Astrocyte (in vitro differentiated cells and primary cell): ENCODE measurements around the gene RNF39. TPM values are rescaled to one million over a fixed set of nuclear protein-coding genes. Genes with fewer than 3 reads are reported as not detected.

Experiments used
- DNase-seq: peaks from one replicate; pipeline ENCODE4 v3.0.0-alpha.2; 2010; ENCODE audit warnings: low read depth
- FAIRE-seq: peaks from 2 replicates; lab custom pipeline; 2011; peaks lifted over from hg19 to GRCh38; lab: Jason Lieb, UNC
- H2AFZ ChIP-seq: 2 replicates; pipeline ENCODE4 v1.6.0; 2012; ENCODE audit warnings: low read depth, low read length, inconsistent platforms
- H3K27ac ChIP-seq: 2 replicates; pipeline ENCODE4 v1.5.1; 2011; ENCODE audit warnings: low read depth, low read length, inconsistent platforms
- H3K27me3 ChIP-seq: 2 replicates; pipeline ENCODE4 v1.6.0; 2011; ENCODE audit warnings: low read length, inconsistent platforms; ENCODE audit not compliant: insufficient read depth
- H3K36me3 ChIP-seq: 2 replicates; pipeline ENCODE4 v1.5.1; 2011; ENCODE audit warnings: low read length, inconsistent platforms; ENCODE audit not compliant: insufficient read depth
- H3K4me1 ChIP-seq: 2 replicates; pipeline ENCODE4 v1.5.1; 2011; ENCODE audit warnings: low read length, inconsistent platforms; ENCODE audit not compliant: insufficient read depth
- H3K4me2 ChIP-seq: 2 replicates; pipeline ENCODE4 v1.6.0; 2012; ENCODE audit warnings: low read length, inconsistent platforms
- H3K4me3 ChIP-seq: 2 replicates; pipeline ENCODE4 v1.5.1; 2011; ENCODE audit warnings: low read depth, mild to moderate bottlenecking, low read length, inconsistent platforms; ENCODE audit not compliant: insufficient read depth
- H3K79me2 ChIP-seq: 2 replicates; pipeline ENCODE4 v1.6.0; 2012; ENCODE audit warnings: mild to moderate bottlenecking, low read length, inconsistent platforms; ENCODE audit not compliant: insufficient read depth
- H3K9ac ChIP-seq: 2 replicates; pipeline ENCODE4 v1.6.0; 2012; ENCODE audit warnings: mild to moderate bottlenecking, low read length, inconsistent platforms
- H3K9me3 ChIP-seq: 2 replicates; pipeline ENCODE4 v1.5.1; 2012; ENCODE audit warnings: low read depth, mild to moderate bottlenecking, low read length, inconsistent platforms; ENCODE audit not compliant: insufficient read depth
- H4K20me1 ChIP-seq: 2 replicates; pipeline ENCODE4 v1.6.0; 2012; ENCODE audit warnings: low read length, inconsistent platforms; ENCODE audit not compliant: insufficient read depth
- H3K27ac Mint-ChIP-seq: one replicate; pipeline ENCODE4 v1.8.0; 2021; ENCODE audit warnings: mild to moderate bottlenecking, mixed read lengths; ENCODE audit not compliant: unreplicated experiment
- H3K27me3 Mint-ChIP-seq: one replicate; pipeline ENCODE4 v1.8.0; 2021; ENCODE audit warnings: low read depth, mixed read lengths; ENCODE audit not compliant: unreplicated experiment
- H3K36me3 Mint-ChIP-seq: one replicate; pipeline ENCODE4 v1.8.0; 2021; ENCODE audit warnings: low read depth, mixed read lengths; ENCODE audit not compliant: unreplicated experiment
- H3K4me1 Mint-ChIP-seq: one replicate; pipeline ENCODE4 v1.8.0; 2021; ENCODE audit warnings: low read depth, mixed read lengths; ENCODE audit not compliant: unreplicated experiment
- H3K4me3 Mint-ChIP-seq: one replicate; pipeline ENCODE4 v1.8.0; 2021; ENCODE audit warnings: mild to moderate bottlenecking, moderate library complexity, mixed read lengths; ENCODE audit not compliant: unreplicated experiment
- H3K9me3 Mint-ChIP-seq: one replicate; pipeline ENCODE4 v1.8.0; 2021; ENCODE audit warnings: mild to moderate bottlenecking, mixed read lengths; ENCODE audit not compliant: unreplicated experiment
- CTCF ChIP-seq: IDR thresholded peaks from 2 replicates; pipeline ENCODE4 v1.5.1; 2011; ENCODE audit warnings: low read depth, mild to moderate bottlenecking, inconsistent platforms, low read length, moderate library complexity; ENCODE audit not compliant: insufficient read depth
- EZH2 ChIP-seq: IDR thresholded peaks from 2 replicates; pipeline ENCODE4 v1.6.1; 2012; ENCODE audit warnings: mild to moderate bottlenecking, low read length, inconsistent platforms; ENCODE audit not compliant: insufficient read depth
- total RNA-seq: library from RNA; stranded (reverse); gene quantifications from 2 replicates; pipeline ENCODE4 v1.2.1, GENCODE V29; 2021

Gene RNF39
- total RNA-seq, 1 donor from 2014 or later: not detected

GRCh38 chr6:30042914-30043313, 32.7 kb downstream of the RNF39 start:
- Histone ChIP-seq H3K9ac (no peak overlapping the region), H3K4me2 (no peak overlapping the region), H3K27me3 (no peaks in the 10 kb centered on the region), H3K4me3 (no peak overlapping the region), H3K4me1 (peaks cover 13% of the 10 kb centered on the region), H3K36me3 (no peaks in the 10 kb centered on the region), H4K20me1 (peaks cover 4% of the 10 kb centered on the region), H3K27ac (no peak overlapping the region), H2AFZ (no peak overlapping the region), H3K79me2 (peaks cover 3% of the 10 kb centered on the region), H3K9me3 (no peaks in the 10 kb centered on the region)
- Mint-ChIP-seq H3K27ac (no peak overlapping the region), H3K36me3 (no peaks in the 10 kb centered on the region), H3K4me3 (no peak overlapping the region), H3K27me3 (no peaks in the 10 kb centered on the region), H3K4me1 (peaks cover 24% of the 10 kb centered on the region), H3K9me3 (no peaks in the 10 kb centered on the region)
- DNase-seq (no peak), FAIRE-seq (no peak)
- TF ChIP-seq EZH2 (no peak), CTCF (no peak)

- H3K27me3 Mint-ChIP-seq: no peaks in the 10 kb centered on the region
- no peak for DNase-seq
- no peak overlapping the region for H3K4me2 ChIP-seq
- H2AFZ ChIP-seq: no peak overlapping the region
- H3K79me2 ChIP-seq: peaks cover 3% of the 10 kb centered on the region
- no peaks in the 10 kb centered on the region for H3K9me3 ChIP-seq
- TF ChIP-seq EZH2 (no peak), CTCF (no peak)
- H3K27ac Mint-ChIP-seq: peak overlapping the region; percentile 44
- H3K4me3 Mint-ChIP-seq: no peak overlapping the region
- H4K20me1 ChIP-seq: peaks cover 4% of the 10 kb centered on the region
- no peaks in the 10 kb centered on the region for H3K36me3 Mint-ChIP-seq
- no peaks in the 10 kb centered on the region for H3K36me3 ChIP-seq
- H3K4me1 ChIP-seq: peaks cover 13% of the 10 kb centered on the region
- no peak overlapping the region for H3K27ac ChIP-seq
- no peak for FAIRE-seq
- H3K9ac ChIP-seq: no peak overlapping the region
- peaks cover 24% of the 10 kb centered on the region for H3K4me1 Mint-ChIP-seq
- H3K4me3 ChIP-seq: no peak overlapping the region
- no peaks in the 10 kb centered on the region for H3K9me3 Mint-ChIP-seq
- no peaks in the 10 kb centered on the region for H3K27me3 ChIP-seq
Observed at GRCh38 chr6:30042476-30042875, 33.1 kb downstream of the RNF39 start.

- H3K9ac ChIP-seq: no peak overlapping the region
- no peak overlapping the region for H3K27ac ChIP-seq
- no peaks in the 10 kb centered on the region for H3K27me3 Mint-ChIP-seq
- TF ChIP-seq CTCF (no peak), EZH2 (no peak)
- no peaks in the 10 kb centered on the region for H3K36me3 ChIP-seq
- H3K4me1 Mint-ChIP-seq: peaks cover 24% of the 10 kb centered on the region
- peaks cover 3% of the 10 kb centered on the region for H3K79me2 ChIP-seq
- H3K4me1 ChIP-seq: peaks cover 13% of the 10 kb centered on the region
- DNase-seq (no peak), FAIRE-seq (no peak)
- H4K20me1 ChIP-seq: peaks cover 4% of the 10 kb centered on the region
- no peak overlapping the region for H3K4me3 ChIP-seq
- no peak overlapping the region for H3K4me2 ChIP-seq
- no peak overlapping the region for H2AFZ ChIP-seq
- no peaks in the 10 kb centered on the region for H3K36me3 Mint-ChIP-seq
- H3K4me3 Mint-ChIP-seq: no peak overlapping the region
- H3K27me3 ChIP-seq: no peaks in the 10 kb centered on the region
- no peak overlapping the region for H3K27ac Mint-ChIP-seq
- no peaks in the 10 kb centered on the region for H3K9me3 Mint-ChIP-seq
- H3K9me3 ChIP-seq: no peaks in the 10 kb centered on the region
Observed at GRCh38 chr6:30041821-30042220, 33.7 kb downstream of the RNF39 start.
